GM12878 (cell line): ENCODE data around the gene B3GALT5. TPM values are rescaled to one million over a fixed set of nuclear protein-coding genes. Genes with fewer than 3 reads are reported as not detected.

Experiments used
- ATAC-seq: fragments of 200-7000 bp; cut with Tn5 transposase; 3 replicates; pipeline ENCODE4 v1.9.1; 2020; ENCODE audit warnings: mild to moderate bottlenecking, moderate library complexity
- BruUV-seq: library from RNA; stranded (reverse); fragments of 400-500 nt; replicated peaks from 2 replicates; lab custom pipeline; 2021; lab: Mats Ljungman, UMichigan
- CTCF ChIA-PET: fragments of 300-600 bp; sonication (Branson Sonifier 250); formaldehyde crosslinking; extraction: SDS; loops from one replicate; lab custom pipeline; 2021; ENCODE audit warnings: inconsistent platforms; lab: Yijun Ruan, JAX
- POLR2A ChIA-PET: fragments of 350-600 bp; formaldehyde crosslinking; extraction: SDS; loops from one replicate; lab custom pipeline; 2021; ENCODE audit warnings: inconsistent platforms; lab: Charles Lee
- RAD21 ChIA-PET: fragments of 300-600 bp; sonication (Branson Sonifier 250); formaldehyde crosslinking; loops from one replicate; lab custom pipeline; 2023; ENCODE audit warnings: antibody characterized with exemption; ENCODE audit not compliant: unreplicated experiment; lab: Charles Lee
- SMC1A ChIA-PET: fragments of 300-600 bp; sonication (Branson Sonifier 250); formaldehyde crosslinking; loops from one replicate; lab custom pipeline; 2023; ENCODE audit not compliant: unreplicated experiment, uncharacterized antibody; lab: Charles Lee
- DNase-seq: peaks from one replicate; pipeline ENCODE4 v3.0.0-alpha.2; 2011; ENCODE audit warnings: low read depth, low spot score
- FAIRE-seq: peaks from 3 replicates; lab custom pipeline; 2011; peaks lifted over from hg19 to GRCh38; lab: Jason Lieb, UNC
- H2AFZ ChIP-seq: 2 replicates; pipeline ENCODE4 v1.6.0; 2011; ENCODE audit warnings: low read depth, low read length, control low read depth; ENCODE audit not compliant: control insufficient read depth
- H3K27ac ChIP-seq: 2 replicates; pipeline ENCODE4 v1.5.1; 2011; ENCODE audit warnings: control low read depth; ENCODE audit not compliant: control insufficient read depth, insufficient read depth
- H3K27me3 ChIP-seq, 2 experiments: replicated peaks in 1 of 2; 2 replicates each; pipeline versions ENCODE4 v1.6.0 to v1.6.1; 2011; ENCODE audit warnings: low read length in 1 of 2; ENCODE audit not compliant: control insufficient read depth in 2 of 2, insufficient read depth in 2 of 2
- H3K36me3 ChIP-seq, 2 experiments: 2 replicates each; pipeline ENCODE4 v1.5.1; 2011; ENCODE audit warnings: low read length in 1 of 2; ENCODE audit not compliant: control insufficient read depth in 2 of 2, insufficient read depth in 2 of 2
- H3K4me1 ChIP-seq: 2 replicates; pipeline ENCODE4 v1.6.1; 2011; ENCODE audit warnings: mild to moderate bottlenecking, low read length, moderate library complexity, mixed read lengths; ENCODE audit not compliant: control insufficient read depth, insufficient read depth
- H3K4me2 ChIP-seq: 2 replicates; pipeline ENCODE4 v1.6.0; 2011; ENCODE audit warnings: control low read depth; ENCODE audit not compliant: control insufficient read depth, insufficient read depth
- H3K4me3 ChIP-seq: fragments of 200-600 bp; sonication (generic); 2 replicates; pipeline ENCODE4 v1.5.1; 2016
- H3K79me2 ChIP-seq: 2 replicates; pipeline ENCODE4 v1.6.0; 2011; ENCODE audit warnings: low read length; ENCODE audit not compliant: control insufficient read depth, insufficient read depth
- H3K9ac ChIP-seq: 2 replicates; pipeline ENCODE4 v1.8.0; 2011; ENCODE audit warnings: low read length, control low read depth, mixed read lengths; ENCODE audit not compliant: control insufficient read depth, insufficient read depth
- H3K9me3 ChIP-seq: replicated peaks from 3 replicates; pipeline ENCODE4 v1.5.1; 2011; ENCODE audit warnings: mild to moderate bottlenecking, low read length; ENCODE audit not compliant: control insufficient read depth, insufficient read depth
- H4K20me1 ChIP-seq: 2 replicates; pipeline ENCODE4 v1.6.0; 2011; ENCODE audit not compliant: control insufficient read depth, insufficient read depth
- BCL11A ChIP-seq: IDR thresholded peaks from 2 replicates; pipeline ENCODE4 v1.6.1; 2011; ENCODE audit warnings: low read depth, low read length
- ETV6 ChIP-seq, 2 experiments: fragments of 450-650 bp in 1 of 2; IDR thresholded peaks in 1 of 2; conservative IDR thresholded peaks in 1 of 2; 2 replicates each; pipeline ENCODE4 v1.6.1; 2014; ENCODE audit warnings: antibody characterized with exemption in 1 of 2, borderline replicate concordance in 1 of 2, low read depth in 1 of 2, mild to moderate bottlenecking in 1 of 2, moderate library complexity in 1 of 2
- HCFC1 ChIP-seq: fragments of 150-350 bp; IDR thresholded peaks from 2 replicates; pipeline ENCODE4 v1.6.1; 2014; ENCODE audit warnings: low read length
- HDAC6 ChIP-seq: fragments of 200-600 bp; sonication (generic); IDR thresholded peaks from one replicate; pipeline ENCODE4 v1.8.0; 2017; ENCODE audit warnings: antibody characterized with exemption; ENCODE audit not compliant: unreplicated experiment
- IRF4 ChIP-seq: IDR thresholded peaks from 2 replicates; pipeline ENCODE4 v1.6.1; 2011; ENCODE audit warnings: low read depth, low read length
- JUNB ChIP-seq: IDR thresholded peaks from 2 replicates; pipeline ENCODE4 v1.6.1; 2016; ENCODE audit warnings: antibody characterized with exemption, mild to moderate bottlenecking
- MTA3 ChIP-seq: IDR thresholded peaks from 2 replicates; pipeline ENCODE4 v1.6.1; 2012; ENCODE audit warnings: low read length, inconsistent platforms, borderline replicate concordance
- NR2C2 ChIP-seq: IDR thresholded peaks from 2 replicates; pipeline ENCODE4 v1.6.1; 2011; ENCODE audit warnings: borderline replicate concordance, low read depth; ENCODE audit not compliant: control insufficient read depth, insufficient read length
- RAD51 ChIP-seq: fragments of 450-650 bp; IDR thresholded peaks from 2 replicates; pipeline ENCODE4 v1.6.1; 2016; ENCODE audit warnings: moderate library complexity, mild to moderate bottlenecking, inconsistent platforms
- ZNF24 ChIP-seq: fragments of 450-650 bp; IDR thresholded peaks from 2 replicates; pipeline ENCODE4 v1.6.1; 2017; ENCODE audit warnings: antibody characterized with exemption, mild to moderate bottlenecking
- WGBS: methylation state at CpG from one replicate; pipeline ENCODE4 v1.1.6; 2016; ENCODE audit warnings: low lambda C conversion rate; ENCODE audit not compliant: insufficient replicate concordance, insufficient coverage; ENCODE audit errors: missing lambda C conversion rate; 5-methylcytosine and 5-hydroxymethylcytosine counted together
- in situ Hi-C: fragments of 300-500 bp; cut with MboI; formaldehyde crosslinking; loops from 9 replicates; pipeline ENCODE4 v1.14.3; 2018; ENCODE audit warnings: mixed read lengths
- intact Hi-C: fragments of 100-400 bp; cut with micrococcal nuclease; formaldehyde crosslinking; loops from one replicate; pipeline ENCODE4 v1.14.2; 2022; ENCODE audit not compliant: unreplicated experiment
- polyA plus RNA-seq, 11 experiments: library from polyadenylated mRNA; depleted of rRNA in 4 of 11; unstranded in 6 of 11; stranded (reverse) in 5 of 11; fragments of >200 nt; fragmentation: Nextera tagmentation in 4 of 11; fragmentation: Illumina TruSeq in 1 of 11; extraction: Ambion mirVana in 4 of 11; extraction: Trizol in 1 of 11; gene quantifications; 1 replicate in 1 of 11; 2 replicates in 10 of 11; pipeline versions ENCODE4 v1.2.1 to v1.2.3, GENCODE V29; 2011 to 2016; ENCODE audit warnings: inconsistent platforms in 2 of 11, missing spikeins in 2 of 11, low read depth in 1 of 11
- total RNA-seq, 4 experiments: library from RNA; depleted of rRNA in 3 of 4; stranded (reverse); fragments of >200 nt in 3 of 4; fragmentation: Illumina TruSeq in 1 of 4; extraction: Trizol in 1 of 4; gene quantifications; 2 replicates each; pipeline versions ENCODE4 v1.2.1 to v1.2.3, GENCODE V29; 2013 to 2021
- TF ChIP-seq, protein P1 (sequence below): fragments of 450-650 bp; IDR thresholded peaks from 2 replicates; pipeline ENCODE4 v1.6.1; 2017; ENCODE audit warnings: low read depth, mild to moderate bottlenecking, moderate library complexity
- TF ChIP-seq, protein P2 (sequence below): fragments of 450-650 bp; IDR thresholded peaks from 2 replicates; pipeline ENCODE4 v1.6.1; 2014; ENCODE audit warnings: mild to moderate bottlenecking

The B3GALT5 gene
- total and polyA plus RNA-seq, 10 of the 15 experiments (the other 5 are each of a cell fraction or from before 2014, with no cell fraction given), result 0.03 to 0.04 TPM; not detected in 8

DNA sequence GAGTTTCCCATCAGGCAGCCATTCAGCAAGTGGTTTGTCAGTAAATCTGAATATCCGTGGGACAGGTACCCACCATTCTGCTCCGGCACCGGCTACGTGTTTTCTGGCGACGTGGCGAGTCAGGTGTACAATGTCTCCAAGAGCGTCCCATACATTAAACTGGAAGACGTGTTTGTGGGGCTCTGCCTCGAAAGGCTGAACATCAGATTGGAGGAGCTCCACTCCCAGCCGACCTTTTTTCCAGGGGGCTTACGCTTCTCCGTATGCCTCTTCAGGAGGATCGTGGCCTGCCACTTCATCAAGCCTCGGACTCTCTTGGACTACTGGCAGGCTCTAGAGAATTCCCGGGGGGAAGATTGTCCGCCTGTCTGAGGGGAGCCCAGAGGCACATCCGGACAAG is 48.4 kb downstream of the B3GALT5 start:
- RAD21 ChIA-PET, result no interaction called here
- 56% methylated on average over 18 of the region's 18 CpGs for WGBS
- CTCF ChIA-PET, result no interaction called here
- Histone ChIP-seq H3K27ac (no peak overlapping the region), H4K20me1 (no peaks in the 10 kb centered on the region), H3K27me3 (no peaks in the 10 kb centered on the region), H3K9ac (no peak overlapping the region), H3K4me1 (no peaks in the 10 kb centered on the region), H3K9me3 (no peaks in the 10 kb centered on the region; the same call in 2 of the 3 replicates), H2AFZ (no peak overlapping the region), H3K36me3 (no peaks in the 10 kb centered on the region), H3K4me3 (no peak overlapping the region), H3K79me2 (no peaks in the 10 kb centered on the region), H3K4me2 (no peak overlapping the region)
- no peak for FAIRE-seq
- POLR2A ChIA-PET, result no interaction called here
- DNase-seq, result no peak
- no peak for TF ChIP-seq JUNB
- no peak for TF ChIP-seq RAD51
- TF ChIP-seq HCFC1, result no peak
- no peak for TF ChIP-seq IRF4
- TF ChIP-seq MTA3, result no peak
- TF ChIP-seq, protein P1, sequence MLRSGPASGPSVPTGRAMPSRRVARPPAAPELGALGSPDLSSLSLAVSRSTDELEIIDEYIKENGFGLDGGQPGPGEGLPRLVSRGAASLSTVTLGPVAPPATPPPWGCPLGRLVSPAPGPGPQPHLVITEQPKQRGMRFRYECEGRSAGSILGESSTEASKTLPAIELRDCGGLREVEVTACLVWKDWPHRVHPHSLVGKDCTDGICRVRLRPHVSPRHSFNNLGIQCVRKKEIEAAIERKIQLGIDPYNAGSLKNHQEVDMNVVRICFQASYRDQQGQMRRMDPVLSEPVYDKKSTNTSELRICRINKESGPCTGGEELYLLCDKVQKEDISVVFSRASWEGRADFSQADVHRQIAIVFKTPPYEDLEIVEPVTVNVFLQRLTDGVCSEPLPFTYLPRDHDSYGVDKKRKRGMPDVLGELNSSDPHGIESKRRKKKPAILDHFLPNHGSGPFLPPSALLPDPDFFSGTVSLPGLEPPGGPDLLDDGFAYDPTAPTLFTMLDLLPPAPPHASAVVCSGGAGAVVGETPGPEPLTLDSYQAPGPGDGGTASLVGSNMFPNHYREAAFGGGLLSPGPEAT, result no peak
- TF ChIP-seq HDAC6, result no peak
- TF ChIP-seq BCL11A, result no peak
- TF ChIP-seq, protein P2, sequence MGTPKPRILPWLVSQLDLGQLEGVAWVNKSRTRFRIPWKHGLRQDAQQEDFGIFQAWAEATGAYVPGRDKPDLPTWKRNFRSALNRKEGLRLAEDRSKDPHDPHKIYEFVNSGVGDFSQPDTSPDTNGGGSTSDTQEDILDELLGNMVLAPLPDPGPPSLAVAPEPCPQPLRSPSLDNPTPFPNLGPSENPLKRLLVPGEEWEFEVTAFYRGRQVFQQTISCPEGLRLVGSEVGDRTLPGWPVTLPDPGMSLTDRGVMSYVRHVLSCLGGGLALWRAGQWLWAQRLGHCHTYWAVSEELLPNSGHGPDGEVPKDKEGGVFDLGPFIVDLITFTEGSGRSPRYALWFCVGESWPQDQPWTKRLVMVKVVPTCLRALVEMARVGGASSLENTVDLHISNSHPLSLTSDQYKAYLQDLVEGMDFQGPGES, result no peak
- TF ChIP-seq ZNF24, result no peak
- no peak for TF ChIP-seq ETV6 (conservative IDR thresholded peaks at IDR 0.05 in 1 of 2, IDR thresholded peaks at IDR 0.05 in 1 of 2; ENCODE audit: borderline replicate concordance in 1 of 2, low read depth in 1 of 2)
- TF ChIP-seq NR2C2, result no peak
- no TSS peak for BruUV-seq
- no peak for ATAC-seq
- intact Hi-C loops, result no loop called here
- SMC1A ChIA-PET, result no interaction called here
- in situ Hi-C loops, result no loop called here
